Fibroblast of villous mesenchyme (primary cell): ENCODE measurements around the gene RHD. TPM values are rescaled to one million over a fixed set of nuclear protein-coding genes. Genes with fewer than 3 reads are reported as not detected.
"Not testable (repeated sequence)": the region's sequence is repeated elsewhere in the genome, so short reads cannot be mapped to it uniquely, and the experiment has no call there.

ENCODE experiments used
- DNase-seq: peaks from one replicate; pipeline ENCODE4 v3.0.0-alpha.2; 2010; ENCODE audit warnings: low read depth
- H3K4me3 ChIP-seq: 2 replicates; pipeline ENCODE4 v1.5.1; 2011; ENCODE audit warnings: low read depth, mild to moderate bottlenecking, low read length
- CTCF ChIP-seq: IDR thresholded peaks from 2 replicates; pipeline ENCODE4 v1.5.1; 2012; ENCODE audit warnings: low read depth, mild to moderate bottlenecking, low read length; ENCODE audit not compliant: insufficient read depth
- total RNA-seq: library from RNA; depleted of rRNA; stranded (reverse); fragments of >200 nt; gene quantifications from 2 replicates; pipeline ENCODE4 v1.2.3, GENCODE V29; 2012

Gene RHD
- total RNA-seq, 1 donor, result not detected

- DNase-seq, result not testable (repeated sequence)
- H3K4me3 ChIP-seq, result peak overlapping the region; percentile 62
Observed at GRCh38 chr1:25268143-25268760, 4.1 kb upstream of the RHD start.

- DNase-seq, result not testable (repeated sequence)
Observed at GRCh38 chr1:25275648-25276047, 3.3 kb downstream of the RHD start.

GRCh38 chr1:25277295-25277694 is 5.0 kb downstream of the RHD start:
- DNase-seq, result not testable (repeated sequence)

More at GRCh38 chr1:25275648-25276047, 3.3 kb downstream of the RHD start:
- not testable (repeated sequence) for H3K4me3 ChIP-seq

GRCh38 chr1:25278358-25278757 is 6.0 kb downstream of the RHD start:
- not testable (repeated sequence) for DNase-seq

More at GRCh38 chr1:25277295-25277694, 5.0 kb downstream of the RHD start:
- H3K4me3 ChIP-seq, result not testable (repeated sequence)

GRCh38 chr1:25278790-25279189 is 6.5 kb downstream of the RHD start:
- not testable (repeated sequence) for DNase-seq, H3K4me3 ChIP-seq

More at GRCh38 chr1:25278358-25278757, 6.0 kb downstream of the RHD start:
- H3K4me3 ChIP-seq, result not testable (repeated sequence)

- H3K4me3 ChIP-seq, DNase-seq: not testable (repeated sequence)
Observed at GRCh38 chr1:25279693-25280111, 7.4 kb downstream of the RHD start.

- not testable (repeated sequence) for DNase-seq
Observed at GRCh38 chr1:25285862-25286261, 13.6 kb downstream of the RHD start.

GRCh38 chr1:25287164-25287563 is 14.9 kb downstream of the RHD start:
- not testable (repeated sequence) for H3K4me3 ChIP-seq, DNase-seq

More at GRCh38 chr1:25285862-25286261, 13.6 kb downstream of the RHD start:
- H3K4me3 ChIP-seq, result not testable (repeated sequence)

- not testable (repeated sequence) for H3K4me3 ChIP-seq, DNase-seq
Observed at GRCh38 chr1:25288573-25289101, 16.3 kb downstream of the RHD start.

- H3K4me3 ChIP-seq, DNase-seq: not testable (repeated sequence)
- TF ChIP-seq CTCF, result peak; percentile 7
Observed at GRCh38 chr1:25290043-25290442, 17.7 kb downstream of the RHD start.

- DNase-seq, H3K4me3 ChIP-seq: not testable (repeated sequence)
Observed at GRCh38 chr1:25293426-25293825, 21.1 kb downstream of the RHD start.

GRCh38 chr1:25294889-25295826 is 22.8 kb downstream of the RHD start:
- peak; percentile 6 for DNase-seq
- not testable (repeated sequence) for H3K4me3 ChIP-seq

- DNase-seq, result not testable (repeated sequence)
Observed at GRCh38 chr1:25296501-25296900, 24.2 kb downstream of the RHD start.

GRCh38 chr1:25300729-25301128 is 28.4 kb downstream of the RHD start:
- not testable (repeated sequence) for H3K4me3 ChIP-seq, DNase-seq

More at GRCh38 chr1:25296501-25296900, 24.2 kb downstream of the RHD start:
- not testable (repeated sequence) for H3K4me3 ChIP-seq

- not testable (repeated sequence) for DNase-seq
Observed at GRCh38 chr1:25302330-25302729, 30.0 kb downstream of the RHD start.

GRCh38 chr1:25304936-25305335 is 32.6 kb downstream of the RHD start:
- DNase-seq, H3K4me3 ChIP-seq: not testable (repeated sequence)

More at GRCh38 chr1:25302330-25302729, 30.0 kb downstream of the RHD start:
- H3K4me3 ChIP-seq, result not testable (repeated sequence)

GRCh38 chr1:25308168-25308567 is 35.9 kb downstream of the RHD start:
- not testable (repeated sequence) for H3K4me3 ChIP-seq

GRCh38 chr1:25309085-25309484 is 36.8 kb downstream of the RHD start:
- DNase-seq, result peak; percentile 51

More at GRCh38 chr1:25308168-25308567, 35.9 kb downstream of the RHD start:
- DNase-seq, result not testable (repeated sequence)

More at GRCh38 chr1:25309085-25309484, 36.8 kb downstream of the RHD start:
- not testable (repeated sequence) for H3K4me3 ChIP-seq
